Measurements from ENCODE around the gene EPSTI1.

GRCh38 chr13:42876887-42877545, 115.0 kb downstream of the EPSTI1 start:
- TF ChIP-seq CTCF (IDR thresholded peaks at IDR 0.05) (no peak), EP300 (IDR thresholded peaks at IDR 0.05) (no peak)
